K562 (cell line): ENCODE measurements around the gene IFT27. TPM values are rescaled to one million over a fixed set of nuclear protein-coding genes. Genes with fewer than 3 reads are reported as not detected.

Experiments used
- ATAC-seq: fragments of 200-7000 bp; cut with Tn5 transposase; 3 replicates; pipeline ENCODE4 v1.9.1; 2020; ENCODE audit warnings: moderate library complexity
- BruUV-seq: library from RNA; stranded (reverse); fragments of 400-500 nt; replicated peaks from 2 replicates; lab custom pipeline; 2021; lab: Mats Ljungman, UMichigan
- CTCF ChIA-PET: fragments of 300-600 bp; formaldehyde crosslinking; extraction: SDS; loops from one replicate; lab custom pipeline; 2021; ENCODE audit warnings: low intra/inter-chr PET ratio; lab: Yijun Ruan, JAX
- POLR2A ChIA-PET: fragments of 300-600, 350-650 bp; sonication (Branson Sonifier 250); formaldehyde crosslinking; extraction: SDS; loops from one replicate; lab custom pipeline; 2021; ENCODE audit warnings: antibody characterized with exemption, inconsistent platforms; lab: Yijun Ruan, JAX
- DNase-seq, 4 experiments: peaks; one replicate each; pipeline versions ENCODE4 v3.0.0 to v3.0.0-alpha.2; 2011 to 2018; ENCODE audit warnings: low spot score in 3 of 4, mixed read lengths in 3 of 4; ENCODE audit errors: extremely low read depth in 1 of 4
- FAIRE-seq: peaks from 2 replicates; lab custom pipeline; 2011; peaks lifted over from hg19 to GRCh38; lab: Jason Lieb, UNC
- H2AFZ ChIP-seq: 2 replicates; pipeline ENCODE4 v1.6.0; 2011; ENCODE audit warnings: low read depth, low read length, control low read depth, inconsistent platforms
- H3K27ac ChIP-seq: fragments of 200-600 bp; 3 replicates; pipeline ENCODE4 v1.8.0; 2011; ENCODE audit warnings: low read depth, mild to moderate bottlenecking, control low read depth, inconsistent platforms, low read length, moderate library complexity, mixed read lengths; ENCODE audit errors: extremely low read depth
- H3K27me3 ChIP-seq, 2 experiments: fragments of 300-600 bp in 1 of 2; 2 replicates in 1 of 2; 3 replicates in 1 of 2; pipeline versions ENCODE4 v1.6.0 to v1.8.0; 2011; ENCODE audit warnings: inconsistent platforms in 2 of 2, low read length in 2 of 2, mild to moderate bottlenecking in 1 of 2, mixed read lengths in 1 of 2, moderate library complexity in 1 of 2; ENCODE audit not compliant: control insufficient read depth in 2 of 2, insufficient read depth in 2 of 2
- H3K36me3 ChIP-seq: fragments of 300-600 bp; 3 replicates; pipeline ENCODE4 v1.8.0; 2011; ENCODE audit warnings: mild to moderate bottlenecking, low read length, inconsistent platforms; ENCODE audit not compliant: control insufficient read depth, insufficient read depth
- H3K4me1 ChIP-seq, 2 experiments: fragments of 200-600 bp in 1 of 2; replicated peaks in 1 of 2; 2 replicates in 1 of 2; 3 replicates in 1 of 2; pipeline versions ENCODE4 v1.5.1 to v1.8.0; 2011; ENCODE audit warnings: inconsistent platforms in 2 of 2, low read length in 2 of 2, mild to moderate bottlenecking in 1 of 2, mixed read lengths in 1 of 2, moderate library complexity in 1 of 2; ENCODE audit not compliant: control insufficient read depth in 2 of 2, insufficient read depth in 2 of 2
- H3K4me2 ChIP-seq: 2 replicates; pipeline ENCODE4 v1.6.1; 2011; ENCODE audit warnings: low read length, control low read depth, inconsistent platforms, mixed read lengths; ENCODE audit not compliant: insufficient read depth
- H3K4me3 ChIP-seq: fragments of 200-600 bp; sonication (generic), shearing (Covaris generic); 2 replicates; pipeline ENCODE4 v1.5.1; 2016; ENCODE audit warnings: control low read depth, inconsistent platforms
- H3K79me2 ChIP-seq: fragments of 200-600 bp; 3 replicates; pipeline ENCODE4 v1.8.0; 2011; ENCODE audit warnings: low read length, inconsistent platforms; ENCODE audit not compliant: control insufficient read depth, insufficient read depth
- H3K9ac ChIP-seq, 2 experiments: 2 replicates each; pipeline versions ENCODE4 v1.6.0 to v1.6.1; 2011; ENCODE audit warnings: low read depth in 2 of 2, low read length in 2 of 2, control low read depth in 1 of 2, inconsistent platforms in 1 of 2, mild to moderate bottlenecking in 1 of 2, mixed read lengths in 1 of 2; ENCODE audit not compliant: insufficient read depth in 1 of 2
- H3K9me1 ChIP-seq: one replicate; pipeline ENCODE4 v1.6.0; 2011; ENCODE audit warnings: inconsistent platforms, mild to moderate bottlenecking, low read length, moderate library complexity; ENCODE audit not compliant: control insufficient read depth, insufficient read depth
- H3K9me3 ChIP-seq: replicated peaks from 2 replicates; pipeline ENCODE4 v1.5.1; 2011; ENCODE audit warnings: low read depth, low read length, inconsistent platforms; ENCODE audit not compliant: control insufficient read depth, insufficient read depth
- H4K20me1 ChIP-seq: replicated peaks from 2 replicates; pipeline ENCODE4 v1.6.1; 2011; ENCODE audit warnings: low read length, inconsistent platforms, mixed read lengths; ENCODE audit not compliant: control insufficient read depth, insufficient read depth
- FOSL1 ChIP-seq: fragments of 200-800 bp; sonication (Bioruptor generic); conservative IDR thresholded peaks from 2 replicates; pipeline ENCODE4 v1.6.1; 2016; ENCODE audit warnings: missing genetic modification characterization, missing compliant biosample characterization
- HMGN3 ChIP-seq: IDR thresholded peaks from 2 replicates; pipeline ENCODE4 v1.6.1; 2011; ENCODE audit warnings: borderline replicate concordance, low read depth, mild to moderate bottlenecking, mixed read lengths, low read length; ENCODE audit not compliant: insufficient read length; ENCODE audit errors: extremely low read depth
- PKNOX1 ChIP-seq: fragments of 450-650 bp; IDR thresholded peaks from 2 replicates; pipeline ENCODE4 v1.6.1; 2016
- POLR2B ChIP-seq: fragments of 450-650 bp; IDR thresholded peaks from 2 replicates; pipeline ENCODE4 v1.6.1; 2018; ENCODE audit warnings: low read depth; ENCODE audit not compliant: partially characterized antibody
- RFX1 ChIP-seq: fragments of 450-650 bp; IDR thresholded peaks from 2 replicates; pipeline ENCODE4 v1.6.1; 2016; ENCODE audit warnings: mild to moderate bottlenecking, moderate library complexity
- ZNF124 ChIP-seq: sonication (generic); formaldehyde crosslinking; IDR thresholded peaks from 2 replicates; pipeline ENCODE4 v1.8.1; 2022; ENCODE audit warnings: missing genetic modification reagents
- WGBS: fragments of 100-300 bp; shearing (Covaris generic); methylation state at CpG from one replicate; pipeline ENCODE4 v1.1.6; 2016; ENCODE audit warnings: low coverage, mixed read lengths; ENCODE audit not compliant: insufficient coverage; ENCODE audit errors: missing lambda C conversion rate; 5-methylcytosine and 5-hydroxymethylcytosine counted together
- in situ Hi-C: fragments of 300-500 bp; cut with MboI; formaldehyde crosslinking; loops from 4 replicates; pipeline ENCODE4 v1.15.0; 2018; ENCODE audit warnings: inconsistent platforms, mixed read lengths
- intact Hi-C: fragments of 100-400 bp; cut with micrococcal nuclease; formaldehyde crosslinking; loops from 2 replicates; pipeline ENCODE4 v1.14.2; 2022
- polyA plus RNA-seq, 8 experiments: library from polyadenylated mRNA; depleted of rRNA in 4 of 8; stranded (reverse) in 5 of 8; unstranded in 3 of 8; fragments of >200 nt; fragmentation: Nextera tagmentation in 2 of 8; fragmentation: Illumina TruSeq in 1 of 8; extraction: Ambion mirVana in 2 of 8; extraction: Trizol in 1 of 8; gene quantifications; 2 replicates each; pipeline versions ENCODE4 v1.2.1 to v1.2.3, GENCODE V29; 2011 to 2014; ENCODE audit warnings: inconsistent platforms in 1 of 8, missing spikeins in 1 of 8
- total RNA-seq, 7 experiments: library from RNA; depleted of rRNA in 6 of 7; stranded (reverse); fragments of >200 nt in 6 of 7; fragmentation: Illumina TruSeq in 2 of 7; extraction: Trizol in 2 of 7; gene quantifications; 2 replicates each; pipeline versions ENCODE4 v1.2.1 to v1.2.3, GENCODE V29; 2011 to 2021; ENCODE audit warnings: low replicate concordance in 1 of 7

The IFT27 gene
- total and polyA plus RNA-seq, 9 of the 15 experiments (the other 6 are each of a cell fraction or from before 2014, with no cell fraction given): 0.01 to 1.4 (median 0.14) TPM; not detected in 1

- no peaks in the 10 kb centered on the region for H3K36me3 ChIP-seq
- DNase-seq (no peak), ATAC-seq (no peak), FAIRE-seq (no peak)
- intact Hi-C loops: no loop called here
- H3K27me3 ChIP-seq: peaks cover 0 to 11% of the 10 kb centered on the region in 2 experiments; a peak in 3 of 5 replicates
- H3K27ac ChIP-seq: no peak overlapping the region
- no peaks in the 10 kb centered on the region for H3K9me3 ChIP-seq
- TF ChIP-seq FOSL1 (tag) (no peak), HMGN3 (no peak), RFX1 (no peak), PKNOX1 (no peak), ZNF124 (CRISPR knock-in tag) (no peak), POLR2B (no peak)
- POLR2A ChIA-PET: no interaction called here
- H3K79me2 ChIP-seq: no peaks in the 10 kb centered on the region
- WGBS: 0% methylated on average over 2 of the region's 2 CpGs
- in situ Hi-C loops: no loop called here
- no peak overlapping the region for H3K9ac ChIP-seq
- no peaks in the 10 kb centered on the region for H4K20me1 ChIP-seq
- H3K4me2 ChIP-seq: no peak overlapping the region
- H3K4me1 ChIP-seq: no peaks in the 10 kb centered on the region
- H3K4me3 ChIP-seq: no peak overlapping the region
- CTCF ChIA-PET: no interaction called here
- H2AFZ ChIP-seq: no peak overlapping the region
- BruUV-seq: no TSS peak
- H3K9me1 ChIP-seq: no peaks in the 10 kb centered on the region
These were observed 48.7 kb upstream of the IFT27 start for GRCh38 chr22:36824655-36825054.
